ENCODE measurements around the gene PCSK9.
"Not testable (repeated sequence)": the region's sequence is repeated elsewhere in the genome, so short reads cannot be mapped to it uniquely, and the experiment has no call there.

GRCh38 chr1:55109005-55109404, 69.7 kb downstream of the PCSK9 start:
- not testable (repeated sequence) for TF ChIP-seq SP1 (IDR thresholded peaks at IDR 0.05); FOXM1 (IDR thresholded peaks at IDR 0.05; ENCODE audit: borderline replicate concordance); PKNOX1 (IDR thresholded peaks at IDR 0.05); TARDBP (IDR thresholded peaks at IDR 0.05); LEF1 (IDR thresholded peaks at IDR 0.05; ENCODE audit: borderline replicate concordance); ZNF384 (IDR thresholded peaks at IDR 0.05); BHLHE40 (IDR thresholded peaks at IDR 0.05; ENCODE audit: borderline replicate concordance)
